ENCODE measurements around the gene KIRREL3.

KIRREL3 gene

GRCh38 chr11:126914941-126915340 lies 85.6 kb downstream of the KIRREL3 start:
- no peak for DNase-seq (ENCODE audit: low read depth in 2 of 2)

DNA sequence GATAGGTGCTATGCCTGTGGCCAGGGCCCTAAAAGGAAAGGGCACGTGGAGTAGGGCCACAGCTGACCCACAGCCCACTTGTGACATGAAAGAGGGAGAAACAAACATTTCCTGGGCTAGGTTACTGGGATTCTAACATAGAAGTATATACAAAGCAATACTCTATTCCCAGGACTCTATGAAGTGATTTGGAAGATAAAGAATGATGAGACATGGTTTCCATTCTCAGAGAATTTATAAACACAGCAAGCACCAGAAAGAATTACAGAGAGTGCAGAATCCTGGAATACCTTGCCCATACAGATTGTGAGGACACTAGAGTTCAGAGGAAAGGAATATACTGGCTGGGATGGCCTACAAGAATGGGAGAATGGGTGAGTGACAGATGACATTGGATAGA lies 86.4 kb downstream of the KIRREL3 start:
- DNase-seq (ENCODE audit: low read depth in 2 of 2), result no peak

DNA sequence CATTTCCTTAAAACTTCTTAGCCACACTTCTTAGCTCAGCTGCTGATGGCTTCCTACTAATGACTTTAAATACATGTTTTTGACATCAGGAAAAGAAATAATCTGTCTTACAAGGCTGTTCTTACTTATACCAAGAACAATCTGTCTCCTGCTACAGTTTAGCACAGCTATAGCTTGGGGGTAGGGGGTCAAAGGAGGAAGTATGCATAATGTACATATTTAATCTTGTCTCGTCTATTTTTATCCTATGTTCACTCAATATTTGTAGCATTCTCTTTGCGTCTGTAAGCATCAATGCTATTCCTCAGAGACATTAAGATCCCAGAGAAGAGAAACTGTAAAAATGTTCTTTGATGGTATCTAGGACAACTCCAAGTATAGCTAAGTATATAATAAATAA lies 96.0 kb downstream of the KIRREL3 start:
- no peak for DNase-seq (ENCODE audit: low read depth in 2 of 2)

DNA sequence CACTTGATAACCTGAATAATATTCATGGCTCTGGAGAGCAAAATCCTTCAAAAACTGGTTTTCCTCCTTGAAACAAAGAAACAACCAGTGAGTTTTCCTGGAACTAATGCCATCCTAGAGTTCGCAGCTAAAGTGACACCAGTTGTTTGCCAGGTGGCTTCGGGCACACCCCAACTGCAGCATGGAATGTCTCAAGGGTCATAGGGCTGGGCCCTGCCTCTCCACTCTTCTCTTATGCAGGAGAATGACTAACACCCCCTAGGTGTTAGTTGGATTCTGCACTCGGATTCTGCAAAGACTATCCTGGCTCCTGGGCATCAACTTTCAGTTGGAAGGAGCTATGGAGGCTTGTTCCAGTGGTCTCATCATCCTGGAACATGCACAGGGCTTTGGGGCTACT lies 98.8 kb downstream of the KIRREL3 start:
- no peak for DNase-seq (ENCODE audit: low read depth in 2 of 2)

DNA sequence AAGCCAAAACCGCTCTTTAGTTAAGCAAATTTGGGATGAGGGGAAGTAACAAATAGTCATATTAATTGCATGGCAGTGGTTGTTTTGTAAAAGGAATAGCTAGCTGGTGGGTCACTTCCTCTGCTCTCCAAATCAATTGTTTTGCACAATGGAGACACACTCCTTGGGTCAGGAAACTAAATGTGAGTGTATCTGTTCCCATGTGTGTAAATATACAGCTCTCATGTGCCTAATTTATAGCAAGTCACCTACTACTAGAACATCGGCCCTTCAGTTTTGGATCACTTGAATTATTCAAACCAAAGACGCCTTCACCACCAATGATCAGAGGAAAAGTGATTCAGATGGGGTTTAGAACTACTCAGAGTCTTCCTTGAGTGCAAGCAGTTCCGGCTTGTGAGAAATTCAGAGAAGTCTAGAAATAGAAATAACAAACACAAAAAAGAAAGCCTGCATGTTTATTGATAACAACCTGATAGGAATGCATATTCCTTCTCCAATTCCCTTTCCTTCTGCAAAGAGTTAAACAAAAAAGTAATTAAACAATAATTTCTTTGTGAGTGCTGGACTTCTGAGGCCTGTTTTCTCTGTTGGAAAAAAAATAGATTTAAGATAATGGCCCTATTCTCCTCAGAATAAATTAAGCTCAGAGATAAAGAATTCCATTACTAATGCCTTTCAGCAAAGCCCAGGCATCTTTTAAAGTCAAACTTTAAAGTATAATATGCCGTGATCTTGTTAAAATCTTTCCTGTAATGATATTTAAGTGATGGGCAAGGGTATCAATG lies 100.4 kb downstream of the KIRREL3 start:
- no peak for DNase-seq (ENCODE audit: low read depth in 2 of 2)

DNA sequence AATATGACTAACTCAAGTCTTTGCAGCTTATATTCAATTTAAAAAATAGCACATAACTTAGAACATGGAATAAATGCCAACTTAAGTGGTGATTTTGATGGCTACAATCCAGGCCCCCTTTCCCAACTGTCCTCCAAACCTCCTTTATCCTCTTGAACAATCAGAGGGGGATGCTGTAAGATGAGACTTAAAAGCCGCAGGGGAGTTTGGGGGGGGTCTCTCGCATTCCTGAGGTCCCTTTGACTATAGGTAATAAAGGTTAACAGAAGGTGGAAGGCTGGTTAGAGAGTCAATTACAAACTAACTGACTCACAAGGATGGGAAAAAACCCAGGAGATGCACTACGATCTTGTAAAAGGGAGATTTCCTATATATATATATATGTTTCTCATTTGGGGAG lies 101.8 kb downstream of the KIRREL3 start:
- DNase-seq (ENCODE audit: low read depth in 2 of 2), result no peak

DNA sequence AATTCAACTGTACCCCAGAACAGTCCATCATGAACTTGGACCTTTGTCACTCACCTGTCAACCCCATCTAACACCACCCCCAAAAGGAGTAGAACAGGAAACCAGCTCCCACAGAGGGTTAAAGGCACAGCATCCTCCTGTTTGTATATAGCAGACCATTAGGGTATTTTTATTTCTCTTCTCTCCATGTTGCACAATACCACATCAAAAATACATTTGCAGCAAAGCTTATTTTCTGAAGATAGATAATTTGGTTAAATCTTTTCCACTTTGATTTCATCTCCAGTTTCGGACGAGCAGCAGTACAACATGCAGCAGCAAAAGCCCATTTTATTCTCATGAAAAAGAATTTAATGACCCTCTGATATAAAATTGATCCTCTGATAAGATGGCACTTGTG lies 103.1 kb downstream of the KIRREL3 start:
- no peak for DNase-seq (ENCODE audit: low read depth in 2 of 2)

GRCh38 chr11:126896025-126896424 lies 104.5 kb downstream of the KIRREL3 start:
- no peak for DNase-seq (ENCODE audit: low read depth in 2 of 2)

DNA sequence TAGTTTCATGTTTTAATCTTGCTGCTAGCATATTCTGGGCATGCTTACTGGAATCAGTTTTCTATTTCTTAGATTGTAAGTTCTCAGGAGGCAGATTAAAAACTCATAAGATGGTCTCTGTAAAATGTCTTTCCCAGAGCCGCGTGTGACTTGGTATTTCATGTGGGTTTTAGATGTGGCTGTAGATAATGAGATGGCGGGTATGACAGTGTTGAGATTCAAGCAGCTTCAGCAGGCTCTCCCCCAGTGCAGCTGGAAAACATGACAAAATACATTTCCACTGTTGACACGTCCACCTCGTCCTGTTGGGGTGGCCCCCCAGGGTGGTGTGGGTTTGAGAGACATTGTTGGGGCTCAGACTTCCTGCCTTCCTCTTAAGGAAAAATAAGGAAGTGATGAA lies 106.8 kb downstream of the KIRREL3 start:
- no peak for DNase-seq (ENCODE audit: low read depth in 2 of 2)

GRCh38 chr11:126892756-126893155 lies 107.8 kb downstream of the KIRREL3 start:
- DNase-seq (ENCODE audit: low read depth in 2 of 2), result no peak

DNA sequence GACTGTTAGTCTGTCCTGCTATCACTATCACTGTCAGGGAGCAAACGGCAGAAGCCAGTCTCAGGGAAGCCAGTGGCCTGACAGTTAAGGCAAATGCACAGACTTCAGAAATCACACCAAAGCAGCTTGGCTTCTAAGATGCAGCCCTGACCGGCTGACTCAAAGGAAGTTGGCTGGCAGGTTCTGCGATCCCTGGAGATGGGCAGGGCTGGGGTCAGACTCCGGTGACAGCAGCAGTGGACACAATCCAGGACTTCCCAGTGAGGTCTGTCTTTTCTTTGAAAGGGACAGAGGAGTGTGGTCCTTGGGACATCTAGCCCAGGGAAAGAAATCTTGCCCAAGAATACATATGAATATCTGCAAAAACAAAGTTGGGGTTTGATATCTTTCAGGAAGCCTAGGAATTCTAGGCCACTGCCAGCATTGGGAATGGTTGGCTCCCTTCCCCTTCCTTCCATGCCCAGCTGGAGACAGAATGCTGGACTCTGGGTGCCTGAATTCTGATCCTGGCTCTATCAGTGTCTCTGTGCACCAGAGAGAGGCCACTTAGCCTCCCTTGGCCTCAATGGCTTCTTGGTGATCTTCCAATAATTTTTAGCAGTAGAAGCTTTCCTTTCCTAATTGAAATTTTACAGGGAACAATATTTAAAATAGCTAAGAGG lies 108.9 kb downstream of the KIRREL3 start:
- DNase-seq (ENCODE audit: low read depth in 2 of 2), result no peak

- DNase-seq (ENCODE audit: low read depth in 2 of 2), result no peak
These were observed 110.0 kb downstream of the KIRREL3 start for GRCh38 chr11:126890561-126890960.

GRCh38 chr11:126888115-126888712 lies 112.4 kb downstream of the KIRREL3 start:
- no peak for DNase-seq (ENCODE audit: low read depth in 2 of 2)

DNA sequence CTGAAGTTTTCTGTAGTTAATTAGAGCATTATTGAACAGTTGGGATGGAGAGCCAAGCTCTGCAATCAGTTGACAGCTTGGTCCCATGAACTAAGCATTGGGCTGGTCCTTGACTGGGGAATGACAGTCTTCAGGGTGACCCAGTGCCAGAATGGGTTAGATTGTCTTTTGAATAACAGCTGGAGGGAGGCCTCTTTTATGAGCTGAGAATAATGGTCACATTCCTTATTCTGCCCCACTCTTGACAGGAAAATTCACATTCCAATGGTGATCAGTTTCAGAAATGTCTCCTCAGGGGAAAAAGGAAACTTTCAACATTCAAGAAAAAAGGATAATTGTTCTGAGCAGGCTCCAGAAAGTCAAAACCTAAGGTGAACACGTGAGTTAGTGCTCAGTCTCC lies 113.9 kb downstream of the KIRREL3 start:
- DNase-seq (ENCODE audit: low read depth in 2 of 2), result no peak

DNA sequence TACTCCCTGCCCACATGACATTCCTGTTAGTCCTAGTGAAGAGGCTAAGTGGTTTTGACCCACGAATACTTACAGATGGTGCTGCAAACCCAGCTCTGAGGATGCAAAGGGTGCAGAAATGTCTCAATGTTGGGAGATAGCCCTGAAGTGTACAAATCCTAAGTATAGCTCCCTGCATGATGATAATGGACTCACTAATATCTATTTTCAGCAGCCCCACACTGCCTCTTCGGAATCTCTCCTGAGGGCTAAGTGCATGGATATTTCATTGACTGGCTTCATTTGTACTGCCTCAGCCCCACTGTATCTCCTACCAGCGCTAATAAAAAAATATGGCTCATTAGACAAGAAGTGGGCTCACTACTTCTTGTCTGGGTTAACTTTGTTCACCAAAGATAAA lies 114.5 kb downstream of the KIRREL3 start:
- no peak for DNase-seq (ENCODE audit: low read depth in 2 of 2)

GRCh38 chr11:126884594-126884993 lies 116.0 kb downstream of the KIRREL3 start:
- DNase-seq (ENCODE audit: low read depth in 2 of 2), result no peak

DNA sequence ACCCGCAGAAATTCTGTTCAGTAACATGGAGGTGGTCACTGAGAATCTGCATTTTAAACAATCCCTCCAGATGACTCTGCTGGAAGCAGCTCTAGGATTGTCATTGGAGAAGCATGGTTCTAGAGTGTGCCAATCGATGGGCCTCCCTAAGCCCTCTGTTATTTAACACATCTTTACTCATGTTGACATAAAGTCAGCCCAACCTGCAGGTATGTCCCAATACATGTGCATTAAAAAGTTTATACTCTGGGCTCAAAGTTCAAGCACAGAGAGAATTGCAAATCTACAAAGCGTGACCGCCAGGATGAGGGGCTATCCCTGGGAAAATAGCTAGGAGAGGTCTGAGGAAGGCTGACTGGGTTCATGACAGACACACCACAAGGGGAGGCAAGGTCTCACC lies 116.4 kb downstream of the KIRREL3 start:
- no peak for DNase-seq (ENCODE audit: low read depth in 2 of 2)

- no peak for DNase-seq (ENCODE audit: low read depth in 2 of 2)
These were observed 119.7 kb downstream of the KIRREL3 start for GRCh38 chr11:126880872-126881271.

DNA sequence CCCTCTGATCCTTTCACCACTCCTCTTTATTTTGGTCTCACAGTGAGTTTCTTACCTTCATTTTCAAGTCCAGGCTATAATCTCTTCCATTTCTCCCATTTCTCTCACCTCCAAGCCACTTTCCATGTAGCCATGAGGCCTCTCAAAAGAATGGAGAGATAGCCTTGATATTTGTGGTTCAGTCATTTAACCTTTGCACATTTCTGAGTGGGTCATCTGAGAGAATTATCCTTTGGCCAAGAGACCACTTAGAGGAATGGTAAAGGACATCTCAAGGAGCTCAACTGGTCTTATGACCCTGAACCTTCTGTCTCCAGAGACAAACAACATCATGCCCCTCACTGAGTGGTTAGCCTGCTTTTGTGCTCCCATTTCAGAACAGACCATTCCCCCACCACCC lies 121.1 kb downstream of the KIRREL3 start:
- DNase-seq (ENCODE audit: low read depth in 2 of 2), result no peak

- DNase-seq (ENCODE audit: low read depth in 2 of 2), result no peak
These were observed 121.6 kb downstream of the KIRREL3 start for GRCh38 chr11:126878913-126879482.

DNA sequence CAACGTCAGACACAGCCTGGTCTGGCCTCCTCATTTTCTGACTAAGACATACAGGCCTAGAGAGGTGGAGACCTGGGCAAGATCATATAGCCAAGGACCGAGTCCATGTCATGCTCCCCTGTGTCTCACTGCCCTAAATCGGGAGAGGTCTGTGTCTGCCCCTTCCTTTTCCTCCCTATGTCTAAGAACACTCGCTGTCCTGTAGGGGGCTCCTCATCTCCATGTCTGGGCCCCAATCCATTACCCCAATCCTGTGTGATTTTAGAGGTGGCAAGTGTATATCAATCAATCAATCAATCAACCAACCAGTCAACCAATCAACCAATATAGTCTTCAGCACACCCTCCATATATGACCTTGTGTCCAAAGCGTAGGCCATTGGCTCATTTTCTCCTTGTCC lies 125.7 kb downstream of the KIRREL3 start:
- no peak for DNase-seq (ENCODE audit: low read depth in 2 of 2)

DNA sequence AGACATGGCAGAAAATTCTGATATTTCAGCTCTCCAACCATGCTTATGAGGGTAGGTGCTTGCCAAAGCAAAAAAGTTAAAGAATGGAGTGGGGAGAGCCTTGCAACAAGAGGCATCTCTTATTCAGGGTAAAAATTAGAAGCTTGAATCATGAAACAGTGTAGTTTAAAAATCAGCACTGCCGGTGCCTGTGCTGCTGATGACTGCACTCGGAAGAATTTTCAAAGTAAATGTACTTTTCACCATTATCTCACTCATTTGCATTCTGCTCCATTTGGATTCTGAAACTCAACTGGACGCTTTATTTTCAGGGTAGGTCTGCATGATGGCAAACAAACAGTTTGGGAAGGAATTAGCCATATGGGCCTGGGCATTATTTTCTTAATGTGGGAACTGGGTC lies 126.3 kb downstream of the KIRREL3 start:
- DNase-seq (ENCODE audit: low read depth in 2 of 2), result no peak

DNA sequence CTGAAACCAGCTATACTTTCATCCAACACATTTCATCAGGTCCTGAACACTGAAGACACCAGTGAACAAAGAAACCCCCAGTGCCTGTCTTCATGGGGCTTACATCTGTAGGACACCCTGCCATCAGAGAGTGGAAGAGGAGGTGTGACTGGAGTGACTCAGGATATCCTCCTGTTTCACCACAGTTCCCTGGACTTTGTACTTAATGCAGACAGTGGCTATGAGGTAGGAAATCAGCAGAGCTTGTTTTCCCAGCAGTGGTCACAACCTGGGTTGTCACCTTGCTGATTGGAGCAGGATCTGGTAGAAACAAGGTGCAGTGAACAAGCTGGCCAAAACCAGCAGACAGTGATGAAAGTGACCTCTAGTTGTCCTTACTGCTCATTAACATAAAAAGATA lies 128.8 kb downstream of the KIRREL3 start:
- no peak for DNase-seq (ENCODE audit: low read depth in 2 of 2)

Measured in stimulated activated CD8-positive, alpha-beta memory T cell treated with anti-CD3 and anti-CD28 coated beads, Interleukin-15, amount 100 ng/mL, for 4 hours (primary cell).